LHCN-M2 (cell line): ENCODE measurements around the gene HNRNPUL1. TPM values are rescaled to one million over a fixed set of nuclear protein-coding genes. Genes with fewer than 3 reads are reported as not detected.

Source experiments
- DNase-seq: peaks from one replicate; pipeline ENCODE4 v3.0.0-alpha.2; 2012; ENCODE audit warnings: low read depth
- polyA plus RNA-seq: library from polyadenylated mRNA; unstranded; fragments of >200 nt; gene quantifications from one replicate; pipeline ENCODE4 v1.2.1, GENCODE V29; 2012; ENCODE audit warnings: missing spikeins
- total RNA-seq: library from RNA; depleted of rRNA; stranded (reverse); fragments of >200 nt; gene quantifications from 2 replicates; pipeline ENCODE4 v1.2.3, GENCODE V29; 2014; rRNA removed

HNRNPUL1 gene
- total RNA-seq: 153 and 159 TPM in 2 replicates
- 140 TPM for polyA plus RNA-seq

DNA sequence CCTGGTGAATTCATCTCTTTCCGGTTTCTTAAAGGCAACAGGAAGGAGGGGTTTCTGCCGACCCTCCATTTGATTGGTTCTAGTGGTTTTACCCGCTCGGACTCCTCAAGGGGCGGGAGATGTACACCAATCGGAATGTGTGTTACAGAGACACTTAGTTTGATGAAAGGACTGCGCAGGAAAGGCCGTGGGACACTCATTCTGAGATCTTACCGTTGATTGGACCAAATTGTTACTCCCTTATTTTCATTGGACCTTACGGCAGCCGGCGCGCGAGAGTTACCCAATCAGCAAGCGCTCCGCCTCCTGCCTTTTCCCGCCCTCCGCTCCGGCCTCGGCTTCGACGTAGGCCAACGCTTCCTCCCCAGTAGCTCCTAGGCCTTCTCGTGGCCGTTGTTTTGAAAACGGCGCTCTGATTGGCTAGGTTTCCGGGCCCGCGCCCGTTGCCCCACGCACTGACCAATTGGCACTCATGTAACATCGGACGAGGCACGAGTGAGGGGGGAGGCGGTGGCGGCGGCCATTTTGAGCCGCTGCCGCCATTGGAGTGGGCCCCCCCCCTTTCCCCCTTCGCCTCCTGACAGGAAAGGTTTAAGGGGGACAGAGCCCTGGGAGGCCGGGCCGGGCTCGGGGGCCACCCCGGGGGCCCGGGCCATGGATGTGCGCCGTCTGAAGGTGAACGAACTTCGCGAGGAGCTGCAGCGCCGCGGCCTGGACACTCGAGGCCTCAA lies at the start of gene HNRNPUL1:
Gene HNRNPUL1 (plus strand): TSS at position 523 of the 731 bp plus-strand sequence. CDS start 132 bp downstream, at position 655.
- DNase-seq: peak; percentile 100

DNA sequence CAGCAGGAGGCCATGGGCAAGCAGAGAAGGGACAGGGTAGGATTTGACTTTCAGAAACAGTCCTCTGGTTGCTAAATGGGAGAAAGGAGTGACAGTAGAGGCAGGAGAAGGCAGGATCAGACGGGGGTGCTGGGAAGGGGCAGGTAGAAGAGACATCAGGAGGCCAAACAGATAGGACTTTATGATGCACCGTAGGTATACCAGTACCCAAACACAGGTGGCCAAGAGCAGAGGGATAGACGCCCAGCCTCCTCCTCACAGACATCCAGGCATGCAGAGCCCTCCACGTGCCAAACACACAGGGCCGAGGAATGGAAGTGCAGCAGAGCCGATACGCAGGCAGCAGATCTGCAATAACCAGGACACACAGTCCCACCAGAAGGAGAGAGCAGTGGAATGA lies 46.4 kb upstream of the HNRNPUL1 start:
- no peak for DNase-seq

DNA sequence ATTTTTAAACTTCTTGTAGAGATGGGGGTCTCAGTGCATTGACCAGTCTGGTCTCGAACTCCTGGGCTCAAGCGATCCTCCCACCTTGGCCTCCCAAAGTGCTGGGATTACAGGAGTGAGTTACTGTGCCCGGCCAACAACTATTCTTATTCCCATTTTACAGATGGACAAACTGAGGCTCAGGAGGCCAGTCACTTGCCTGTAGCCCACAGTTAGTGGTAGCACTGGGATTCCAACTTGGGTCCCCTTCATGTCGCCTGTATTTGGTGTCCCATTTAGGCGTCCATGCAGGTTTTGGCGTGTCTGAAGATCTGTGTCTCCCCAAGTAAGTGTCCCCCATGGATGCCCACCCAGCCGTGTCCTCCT lies 45.9 kb upstream of the HNRNPUL1 start:
- DNase-seq: no peak

DNA sequence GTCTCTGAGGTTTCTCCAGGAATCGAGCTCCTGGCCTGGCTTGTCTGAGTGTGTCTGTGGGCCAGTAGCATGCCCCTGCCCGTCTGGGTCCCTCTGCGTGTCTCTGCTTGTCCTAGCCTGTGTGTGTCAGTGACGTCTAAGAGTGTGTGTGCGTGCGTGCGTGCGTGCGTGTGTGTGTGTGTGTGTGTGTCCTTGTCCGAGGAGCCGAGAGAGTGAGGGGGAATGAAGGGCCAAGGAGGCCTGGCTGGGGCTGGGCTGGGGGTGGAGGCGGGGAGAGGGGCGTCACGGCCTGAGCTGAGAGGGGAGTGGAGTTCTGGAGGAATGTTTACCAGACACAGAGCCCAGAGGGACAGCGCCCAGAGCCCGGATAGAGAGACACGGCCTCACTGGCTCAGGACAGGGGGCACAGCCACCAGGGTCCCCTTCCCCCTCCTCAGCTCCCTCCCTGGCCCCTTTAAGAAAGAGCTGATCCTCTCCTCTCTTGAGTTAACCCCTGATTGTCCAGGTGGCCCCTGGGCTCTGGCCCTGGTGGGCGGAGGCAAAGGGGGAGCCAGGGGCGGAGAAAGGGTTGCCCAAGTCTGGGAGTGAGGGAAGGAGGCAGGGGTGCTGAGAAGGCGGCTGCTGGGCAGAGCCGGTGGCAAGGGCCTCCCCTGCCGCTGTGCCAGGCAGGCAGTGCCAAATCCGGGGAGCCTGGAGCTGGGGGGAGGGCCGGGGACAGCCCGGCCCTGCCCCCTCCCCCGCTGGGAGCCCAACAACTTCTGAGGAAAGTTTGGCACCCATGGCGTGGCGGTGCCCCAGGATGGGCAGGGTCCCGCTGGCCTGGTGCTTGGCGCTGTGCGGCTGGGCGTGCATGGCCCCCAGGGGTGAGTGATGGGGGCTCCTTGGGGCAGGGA lies 45.3 kb upstream of the HNRNPUL1 start, which contains the start of gene AXL:
Gene AXL (plus strand): TSS at position 609 of the 893 bp plus-strand sequence. CDS start 170 bp downstream, at position 779.
- DNase-seq: peak; percentile 90

DNA sequence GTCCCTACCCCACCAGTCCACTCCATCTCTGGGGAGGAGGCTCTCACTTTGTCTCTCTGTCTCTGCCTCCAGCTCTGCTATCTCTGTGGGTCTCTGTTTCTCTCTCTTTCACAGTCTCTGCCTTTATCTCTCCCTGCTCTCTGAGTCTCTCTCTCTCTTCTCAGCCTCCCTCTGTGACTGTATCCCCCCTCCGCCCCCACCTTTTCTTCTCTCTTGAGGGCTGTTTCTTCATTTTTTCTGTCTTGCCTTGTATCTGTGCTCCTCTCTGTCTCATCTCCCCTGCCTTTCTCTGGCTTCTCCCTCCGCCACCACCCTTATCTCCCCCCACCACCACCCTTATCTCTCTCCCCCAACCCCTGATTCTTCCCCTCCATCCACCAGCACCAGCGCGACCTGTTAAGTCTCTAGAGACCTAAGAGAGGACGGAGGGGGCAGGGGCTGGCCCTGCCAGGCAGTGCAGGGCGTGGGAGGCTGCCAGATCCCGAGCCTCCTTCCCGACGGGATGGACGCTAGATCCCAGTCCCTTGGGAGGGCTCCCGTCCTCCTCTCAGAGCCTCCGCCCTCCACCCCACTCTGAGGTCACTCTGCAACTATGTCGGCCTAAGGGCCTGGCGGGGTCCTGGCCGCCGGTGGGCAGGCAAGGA lies 44.1 kb upstream of the HNRNPUL1 start:
- DNase-seq: peak; percentile 68

DNA sequence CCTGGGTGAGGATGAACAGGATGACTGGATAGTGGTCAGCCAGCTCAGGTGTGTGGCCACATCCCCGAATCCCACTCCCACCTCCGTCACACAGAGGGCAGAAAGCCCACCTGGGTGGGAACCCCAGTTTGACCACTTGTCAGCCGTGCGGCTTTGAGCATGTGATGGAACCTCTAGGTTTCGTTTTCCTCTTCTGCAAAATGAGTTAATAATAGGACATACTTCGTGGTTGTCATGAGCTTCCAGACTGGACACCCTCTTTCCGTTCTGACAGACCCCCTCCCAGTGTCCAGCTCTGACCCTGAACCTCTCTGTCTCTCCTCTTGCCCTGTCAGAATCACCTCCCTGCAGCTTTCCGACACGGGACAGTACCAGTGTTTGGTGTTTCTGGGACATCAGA lies 43.4 kb upstream of the HNRNPUL1 start:
- no peak for DNase-seq

DNA sequence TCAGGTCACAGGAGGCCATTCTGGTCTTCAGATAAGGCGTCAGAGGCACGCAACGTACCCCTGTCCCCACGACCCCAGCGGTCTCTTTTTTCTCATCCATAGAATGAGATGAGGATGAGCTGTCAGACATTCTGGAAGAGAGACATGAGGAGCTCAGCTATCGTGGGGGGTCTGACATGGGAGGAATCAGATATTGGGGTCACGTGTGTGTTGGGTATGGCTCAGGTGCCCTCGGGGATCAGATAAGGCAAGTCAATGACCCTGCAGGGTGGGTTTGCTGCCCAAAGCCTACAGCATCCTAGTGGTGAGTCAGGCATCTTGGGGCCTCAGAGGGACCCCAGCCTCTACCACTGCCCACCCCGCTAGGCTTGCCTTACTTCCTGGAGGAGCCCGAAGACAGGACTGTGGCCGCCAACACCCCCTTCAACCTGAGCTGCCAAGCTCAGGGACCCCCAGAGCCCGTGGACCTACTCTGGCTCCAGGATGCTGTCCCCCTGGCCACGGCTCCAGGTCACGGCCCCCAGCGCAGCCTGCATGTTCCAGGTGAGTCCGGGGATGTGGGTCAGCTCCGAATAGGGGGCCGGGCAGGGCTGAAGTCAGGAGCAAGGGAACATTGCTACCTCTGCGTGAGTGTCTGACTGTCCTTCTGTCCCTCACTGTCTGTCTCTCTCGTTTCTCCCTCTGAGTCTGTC lies 42.5 kb upstream of the HNRNPUL1 start:
- no peak for DNase-seq

DNA sequence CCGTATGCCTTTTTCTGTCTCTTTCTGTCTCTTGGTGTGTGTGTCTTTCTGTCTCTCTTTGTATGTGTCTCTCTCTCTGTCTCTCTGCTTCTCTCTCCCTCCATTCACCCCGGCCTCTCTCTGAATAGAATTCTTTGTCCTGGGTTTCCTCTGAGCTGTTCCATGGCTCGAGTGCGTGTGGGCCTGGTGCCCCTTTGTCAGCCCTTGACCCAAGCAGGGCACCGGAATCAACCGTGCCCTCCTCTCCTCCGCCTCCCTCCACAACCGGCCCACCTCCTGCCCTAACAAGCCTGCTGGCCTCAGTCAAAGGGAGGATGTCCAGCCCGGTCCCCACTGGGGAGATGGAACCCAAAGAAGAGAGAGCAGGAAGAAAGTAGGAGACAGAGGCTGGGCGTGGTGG lies 41.9 kb upstream of the HNRNPUL1 start:
- DNase-seq: no peak

DNA sequence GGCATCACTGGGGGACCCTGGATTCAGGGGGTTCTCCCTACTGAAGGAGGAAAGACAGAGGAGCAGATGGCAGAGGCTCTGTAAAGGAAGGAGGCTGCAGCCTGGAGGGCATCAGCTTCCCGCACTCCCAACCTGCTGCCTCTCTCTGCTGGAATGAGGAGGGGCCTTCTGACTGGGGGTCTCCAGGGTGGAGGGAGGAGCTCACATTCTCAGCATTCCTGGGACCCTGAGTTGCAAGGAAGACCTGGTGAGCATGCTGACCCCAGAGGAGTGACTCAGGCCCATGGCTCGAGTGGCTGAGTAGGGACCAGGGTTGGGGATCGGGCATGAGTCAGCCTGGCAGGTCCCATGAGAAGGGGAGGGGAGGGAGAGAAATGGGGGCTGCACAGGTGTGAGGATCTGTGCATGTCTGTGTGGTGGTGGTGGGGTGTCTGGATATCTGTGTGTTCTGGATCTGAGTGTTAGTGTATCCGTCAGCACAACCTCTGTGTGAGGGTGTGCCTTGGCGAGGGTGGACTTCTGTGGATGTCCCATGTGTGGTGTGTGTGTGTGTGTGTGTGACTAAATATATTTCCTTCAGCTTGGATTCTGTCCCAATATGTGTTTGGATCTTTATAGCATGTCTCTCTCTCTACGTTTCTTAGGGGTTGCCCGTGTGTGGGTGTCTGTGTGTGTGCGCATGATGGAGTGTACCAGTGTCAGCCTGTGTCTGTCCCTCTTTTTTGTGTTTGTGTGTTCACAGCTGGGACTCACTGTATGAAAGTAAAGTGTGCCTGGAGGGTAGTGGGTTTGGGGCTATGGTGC lies 40.5 kb upstream of the HNRNPUL1 start:
- peak; percentile 93 for DNase-seq

DNA sequence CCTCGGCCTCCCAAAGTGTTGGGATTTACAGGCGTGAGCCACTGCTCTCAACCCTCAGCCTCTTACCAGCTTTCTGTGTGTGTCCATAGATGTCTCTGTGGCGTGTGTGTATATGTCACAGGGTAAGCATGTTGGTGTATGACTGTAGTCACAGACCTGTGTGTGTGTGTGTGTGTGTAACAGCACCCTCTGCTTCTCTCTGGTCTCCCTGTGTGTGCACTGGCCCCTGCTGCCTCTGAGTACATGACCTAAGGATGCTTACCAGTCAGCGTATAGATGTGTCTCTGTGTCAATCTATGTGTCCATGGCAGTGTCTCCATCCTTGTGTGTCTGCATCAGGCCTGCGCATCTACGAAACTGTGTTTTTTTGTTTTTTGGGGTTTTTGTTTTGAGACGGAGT lies 39.5 kb upstream of the HNRNPUL1 start:
- DNase-seq: no peak

DNA sequence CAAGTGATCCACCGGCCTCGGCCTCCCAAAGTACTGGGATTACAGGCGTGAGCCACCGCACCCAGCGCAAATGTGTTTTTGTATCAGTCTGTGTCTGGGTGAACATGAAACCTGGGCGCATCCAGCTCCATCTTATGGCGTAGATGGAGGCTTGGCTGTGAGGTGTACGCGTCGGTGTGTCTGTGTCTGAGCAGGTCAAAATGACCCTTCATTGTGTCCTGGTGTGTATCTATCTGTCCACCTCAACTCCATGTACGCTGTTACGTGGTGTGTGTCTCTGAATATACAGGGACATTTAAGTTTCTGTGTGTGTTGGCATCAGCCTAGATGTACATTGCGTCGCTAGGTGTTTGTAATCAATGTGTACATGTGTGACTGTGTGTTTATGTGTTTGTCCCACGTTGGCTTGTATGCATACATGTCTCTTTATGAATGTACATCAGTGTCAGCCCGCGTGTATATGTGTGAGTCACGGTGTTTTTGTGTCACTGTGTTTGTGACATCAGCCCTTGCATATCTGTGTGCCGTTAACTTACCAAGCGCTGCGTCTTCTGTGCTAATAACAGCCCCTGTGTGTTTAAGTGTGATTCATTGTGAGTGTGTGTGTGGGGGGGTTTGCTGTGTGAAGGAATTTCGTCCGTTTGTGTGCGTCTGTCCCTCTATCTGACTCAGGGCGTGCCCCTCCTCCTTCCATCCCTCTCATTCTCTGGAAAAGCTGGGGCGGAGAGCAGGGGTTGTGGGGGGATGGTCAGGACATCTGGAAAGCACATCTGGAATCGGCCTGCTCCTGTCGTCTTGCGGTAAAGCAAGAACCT lies 38.7 kb upstream of the HNRNPUL1 start:
- peak; percentile 99 for DNase-seq

DNA sequence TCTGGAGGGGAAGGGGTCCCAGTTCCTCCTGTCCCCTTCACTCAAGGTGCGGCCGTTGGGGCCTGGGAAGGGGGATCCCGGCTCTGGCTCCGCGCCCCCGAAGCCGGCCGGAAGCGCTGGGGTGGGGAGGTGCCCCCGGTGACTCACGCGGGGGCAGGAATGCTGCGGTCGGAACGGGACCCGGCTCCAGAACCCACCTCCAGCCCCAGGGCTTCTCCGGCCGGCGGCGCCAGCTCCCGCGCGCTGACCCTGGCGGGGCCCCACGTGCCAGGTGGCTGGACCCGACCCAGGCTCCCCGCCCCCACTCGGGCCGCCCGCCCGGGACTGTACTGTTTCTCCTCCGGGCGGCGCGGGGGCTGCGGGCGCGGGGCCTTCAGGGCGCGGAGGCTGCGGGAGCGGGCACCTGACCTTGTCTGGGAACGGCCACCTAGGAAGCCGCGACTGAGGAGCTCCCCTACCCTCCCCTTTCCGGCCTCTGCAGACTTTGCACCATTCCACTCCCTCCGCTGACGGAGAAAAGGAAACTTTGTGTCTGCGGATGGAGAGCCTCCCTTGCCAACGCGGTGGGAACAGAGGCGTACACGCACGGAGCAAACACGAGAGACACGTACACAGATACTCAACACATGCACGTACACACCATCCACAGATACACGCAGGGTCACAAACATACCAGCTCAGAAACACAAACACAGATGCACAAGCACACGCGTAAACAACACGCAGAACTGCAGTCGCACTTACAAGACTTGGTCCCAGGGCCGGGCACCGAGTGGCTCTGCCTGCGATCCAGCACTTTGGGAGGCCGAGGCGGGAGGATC lies 37.9 kb upstream of the HNRNPUL1 start:
- no peak for DNase-seq

DNA sequence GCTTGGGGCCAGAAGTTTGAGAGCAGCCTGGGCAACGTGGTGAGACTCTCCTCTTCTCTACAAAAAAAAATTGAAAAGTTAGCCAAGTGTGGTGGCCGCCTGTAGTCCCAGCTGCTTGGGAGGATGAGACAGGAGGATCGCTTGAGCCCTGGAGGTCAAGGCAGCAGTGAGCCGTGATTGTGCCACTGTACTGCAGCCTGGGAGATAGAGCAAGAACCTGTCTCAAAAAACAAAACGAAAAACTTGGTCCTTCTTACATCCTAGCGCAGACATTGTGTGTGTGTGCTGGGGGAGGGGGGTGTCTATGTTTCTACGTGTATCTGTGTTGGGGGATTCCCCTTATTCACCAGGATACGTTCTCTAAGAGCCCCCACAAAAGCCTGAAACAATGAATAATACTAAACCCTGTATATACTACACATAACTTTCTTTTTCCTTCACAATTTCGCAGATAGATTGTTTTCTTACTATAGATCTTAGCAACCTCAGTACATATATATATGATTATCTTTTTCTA lies 37.2 kb upstream of the HNRNPUL1 start:
- DNase-seq: no peak

DNA sequence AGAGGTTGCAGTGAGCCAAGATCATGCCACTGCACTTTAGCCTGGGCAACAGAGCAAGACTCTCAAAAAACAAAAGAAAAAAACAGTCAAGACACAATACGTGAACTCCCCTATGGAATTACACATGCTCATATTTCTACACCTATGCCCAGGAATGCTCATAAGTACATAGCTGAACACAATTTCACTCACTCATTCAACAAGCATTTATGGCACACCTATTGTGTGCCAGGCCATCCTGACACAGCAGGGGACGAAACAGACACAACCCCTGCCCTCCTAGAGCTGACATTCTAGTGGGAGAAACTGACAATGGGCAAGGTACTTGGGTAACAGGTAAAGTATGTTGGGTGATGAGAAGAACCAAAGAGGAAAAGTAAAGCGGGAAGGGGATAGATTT lies 35.7 kb upstream of the HNRNPUL1 start:
- DNase-seq: no peak

DNA sequence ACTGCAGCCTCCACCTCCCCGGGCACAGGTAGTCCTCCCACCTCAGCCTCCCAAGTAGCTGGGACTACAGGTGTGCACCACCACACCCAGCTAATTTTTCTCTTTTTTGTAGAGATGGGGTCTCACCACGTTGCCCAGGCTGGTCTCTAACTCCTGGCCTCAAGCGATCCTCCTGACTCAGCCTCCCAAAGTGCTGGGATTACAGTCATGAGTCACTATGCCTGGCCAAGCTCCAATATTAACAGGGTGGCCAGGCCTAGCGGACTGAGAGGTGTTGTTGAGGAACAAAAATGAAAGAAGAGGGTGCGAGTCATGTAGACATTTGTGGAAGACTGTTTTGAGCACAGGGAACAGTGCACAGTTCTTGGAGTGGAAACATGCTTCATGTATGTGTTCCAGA lies 34.8 kb upstream of the HNRNPUL1 start:
- DNase-seq: peak; percentile 72

DNA sequence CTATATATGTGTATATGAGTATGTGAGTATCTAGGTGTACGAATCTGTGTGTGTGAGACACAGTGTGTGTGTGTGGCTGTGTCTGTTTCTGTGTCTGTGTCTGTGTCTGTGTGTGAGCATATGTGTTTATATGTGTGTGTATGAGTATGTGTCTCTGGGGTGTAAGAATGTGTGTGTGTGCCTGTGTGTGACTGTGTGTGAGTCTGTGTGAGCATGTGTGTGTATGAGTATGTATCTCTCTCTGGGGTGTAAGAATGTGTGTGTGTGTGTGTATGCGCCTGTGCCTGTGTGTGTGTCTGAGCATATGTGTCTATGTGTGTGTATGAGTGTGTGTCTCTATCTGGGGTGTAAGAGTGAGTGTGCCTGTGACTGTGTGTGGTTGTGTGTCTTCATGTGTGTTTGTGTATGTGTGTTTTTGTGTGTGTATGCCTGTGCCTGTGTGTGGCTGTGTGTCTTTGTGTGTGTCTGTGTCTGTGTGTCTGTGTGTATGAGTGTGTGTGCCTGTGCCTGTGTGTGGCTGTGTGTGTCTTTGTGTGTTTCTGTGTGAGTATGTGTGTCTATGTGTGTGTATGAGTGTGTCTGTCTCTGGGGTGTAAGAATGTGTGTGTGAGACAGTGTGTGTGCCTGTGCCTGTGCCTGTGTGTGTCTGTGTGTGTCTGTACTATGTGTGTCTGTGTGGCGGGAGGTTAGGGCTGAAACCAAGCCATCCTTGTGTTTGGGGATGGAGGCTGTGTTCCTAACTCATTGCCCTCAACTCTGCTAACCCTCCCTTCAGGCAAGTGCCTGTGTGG lies 33.9 kb upstream of the HNRNPUL1 start:
- no peak for DNase-seq

DNA sequence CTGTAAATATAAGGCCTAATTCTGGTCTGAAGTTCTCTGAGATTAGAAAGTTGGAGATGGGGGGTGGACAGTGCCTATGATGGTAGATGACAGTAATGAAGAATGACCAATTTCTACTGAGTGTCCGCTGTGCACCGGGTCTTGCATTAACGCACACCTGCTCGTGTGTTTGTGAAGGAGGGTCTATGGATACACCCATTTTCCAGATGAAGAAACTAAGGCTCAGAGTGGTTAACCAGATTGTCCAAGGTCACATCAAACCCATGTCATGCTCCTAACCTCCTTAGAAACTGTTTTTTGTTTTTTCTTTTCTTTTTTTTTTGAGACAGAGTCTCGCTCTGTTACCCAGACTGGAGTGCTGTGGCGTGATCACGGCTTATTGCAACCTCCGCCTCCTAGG lies 31.5 kb upstream of the HNRNPUL1 start:
- no peak for DNase-seq

DNA sequence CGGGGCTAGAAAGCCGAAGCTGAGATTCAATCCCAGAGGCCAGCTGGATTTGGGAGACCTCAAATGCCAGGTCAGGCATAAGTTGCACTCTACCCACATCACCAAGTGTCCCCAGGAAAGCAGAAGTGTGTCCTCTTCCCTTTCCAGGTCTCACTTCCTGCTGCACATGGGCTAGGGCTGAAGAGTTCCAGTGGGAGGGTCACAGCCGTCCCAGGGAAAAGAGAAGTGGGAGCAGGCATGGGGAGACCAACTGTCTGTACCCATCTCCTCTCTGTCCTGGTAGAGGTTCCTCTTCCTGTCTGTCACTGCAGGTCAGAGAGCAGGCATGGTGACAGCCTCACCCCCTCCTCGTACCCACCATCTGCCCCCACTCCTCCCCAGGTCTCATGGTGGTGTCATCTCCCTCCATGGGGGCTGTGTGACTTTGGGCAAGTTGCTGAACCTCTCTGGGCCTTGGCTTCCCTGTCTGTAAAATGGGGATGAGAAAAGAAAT lies 30.4 kb upstream of the HNRNPUL1 start:
- no peak for DNase-seq
